HG03520 (cell line): ENCODE data around the gene TOMT.

Experiments used
- ATAC-seq: cut with Tn5 transposase; IDR thresholded peaks from one replicate; pipeline ENCODE4 v1.9.1; 2021; ENCODE audit warnings: mild to moderate bottlenecking, moderate library complexity; ENCODE audit not compliant: unreplicated experiment

TOMT gene

GRCh38 chr11:72157131-72157530, 51.4 kb downstream of the TOMT start:
- no peak for ATAC-seq
